ENCODE results near the gene NDUFA7.
"Not testable (repeated sequence)": the region's sequence is repeated elsewhere in the genome, so short reads cannot be mapped to it uniquely, and the experiment has no call there.

NDUFA7 gene

GRCh38 chr19:8319807-8320520, 1.2 kb downstream of the NDUFA7 start:
- no peak for DNase-seq (ENCODE audit: low read depth)

GRCh38 chr19:8318835-8319234, 2.3 kb downstream of the NDUFA7 start:
- not testable (repeated sequence) for DNase-seq (ENCODE audit: low read depth)

- no peak for DNase-seq (ENCODE audit: low read depth)
Observed at GRCh38 chr19:8316351-8317125, 4.6 kb downstream of the NDUFA7 start.

- not testable (repeated sequence) for DNase-seq (ENCODE audit: low read depth)
Observed at GRCh38 chr19:8314981-8315640, 6.1 kb downstream of the NDUFA7 start.

GRCh38 chr19:8311461-8312260, 9.5 kb downstream of the NDUFA7 start:
- no peak for DNase-seq (ENCODE audit: low read depth)

- DNase-seq (ENCODE audit: low read depth): no peak
Observed at GRCh38 chr19:8310342-8311055, 10.7 kb downstream of the NDUFA7 start.

GRCh38 chr19:8308891-8309291, 12.3 kb downstream of the NDUFA7 start:
- DNase-seq (ENCODE audit: low read depth): no peak

- DNase-seq (ENCODE audit: low read depth): peak; percentile 80
Observed at GRCh38 chr19:8307965-8308866, 13.0 kb downstream of the NDUFA7 start, which contains the start of gene CD320. CD320 (minus strand) TSS chr19:8308358; CDS start chr19:8308290, 68 bp downstream.

- no peak for DNase-seq (ENCODE audit: low read depth)
Observed at GRCh38 chr19:8307400-8307964, 13.7 kb downstream of the NDUFA7 start.

GRCh38 chr19:8306235-8307054, 14.7 kb downstream of the NDUFA7 start:
- DNase-seq (ENCODE audit: low read depth): no peak

GRCh38 chr19:8305798-8306197, 15.4 kb downstream of the NDUFA7 start:
- no peak for DNase-seq (ENCODE audit: low read depth)

- DNase-seq (ENCODE audit: low read depth): no peak
Observed at GRCh38 chr19:8304841-8305621, 16.1 kb downstream of the NDUFA7 start.

- no peak for DNase-seq (ENCODE audit: low read depth)
Observed at GRCh38 chr19:8302734-8303133, 18.4 kb downstream of the NDUFA7 start.

- no peak for DNase-seq (ENCODE audit: low read depth)
Observed at GRCh38 chr19:8302357-8302691, 18.9 kb downstream of the NDUFA7 start.

GRCh38 chr19:8291337-8291736, 29.8 kb downstream of the NDUFA7 start:
- DNase-seq (ENCODE audit: low read depth): not testable (repeated sequence)

- not testable (repeated sequence) for DNase-seq (ENCODE audit: low read depth)
Observed at GRCh38 chr19:8276508-8276907, 44.7 kb downstream of the NDUFA7 start.

- DNase-seq (ENCODE audit: low read depth): no peak
Observed at GRCh38 chr19:8269724-8270123, 51.5 kb downstream of the NDUFA7 start.

- DNase-seq (ENCODE audit: low read depth): no peak
Observed at GRCh38 chr19:8265872-8266271, 55.3 kb downstream of the NDUFA7 start.
